SK-N-SH (cell line): ENCODE data around the gene PVRIG. TPM values are rescaled to one million over a fixed set of nuclear protein-coding genes. Genes with fewer than 3 reads are reported as not detected.

Source experiments
- CTCF ChIA-PET: fragments of 300-600, 350-600 bp; formaldehyde crosslinking; extraction: SDS; loops from one replicate; lab custom pipeline; 2021; lab: Yijun Ruan, JAX
- POLR2A ChIA-PET: fragments of 350-600 bp; sonication (Branson Sonifier 250); formaldehyde crosslinking; extraction: SDS; loops from one replicate; lab custom pipeline; 2020; ENCODE audit warnings: antibody characterized with exemption, inconsistent platforms; lab: Yijun Ruan, JAX
- DNase-seq: peaks from one replicate; pipeline ENCODE4 v3.0.0; 2012
- H2AFZ ChIP-seq: fragments of 200-600 bp; sonication (generic); 2 replicates; pipeline ENCODE4 v1.8.1; 2016; ENCODE audit warnings: antibody characterized with exemption, mild to moderate bottlenecking, low read depth
- H3F3A ChIP-seq: fragments of 200-600 bp; sonication (generic); replicated peaks from 2 replicates; pipeline ENCODE3; 2016; ENCODE audit warnings: antibody characterized with exemption, mild to moderate bottlenecking; ENCODE audit not compliant: insufficient read depth
- H3K27ac ChIP-seq, 2 experiments: fragments of 200-500 bp in 1 of 2; fragments of 200-600 bp in 1 of 2; sonication (Bioruptor generic) in 1 of 2; sonication (generic), shearing (Covaris generic) in 1 of 2; 2 replicates each; pipeline versions ENCODE4 v1.5.1 to v1.6.1; 2014 to 2016; ENCODE audit warnings: low read depth in 2 of 2, inconsistent platforms in 1 of 2, low read length in 1 of 2, mild to moderate bottlenecking in 1 of 2, mixed read lengths in 1 of 2
- H3K27me3 ChIP-seq: fragments of 200-600 bp; sonication (generic), shearing (Covaris generic); 2 replicates; pipeline ENCODE4 v1.6.1; 2016; ENCODE audit warnings: mixed run types; ENCODE audit not compliant: insufficient read depth
- H3K36me3 ChIP-seq, 2 experiments: fragments of 200-500 bp in 1 of 2; fragments of 200-600 bp in 1 of 2; sonication (Bioruptor generic) in 1 of 2; sonication (generic) in 1 of 2; replicated peaks in 1 of 2; 2 replicates each; pipeline versions ENCODE3 to v1.5.1; 2014 to 2016; ENCODE audit warnings: low read length in 1 of 2, mild to moderate bottlenecking in 1 of 2; ENCODE audit not compliant: insufficient read depth in 2 of 2, control insufficient read depth in 1 of 2
- H3K4me1 ChIP-seq, 2 experiments: fragments of 200-500 bp in 1 of 2; fragments of 200-600 bp in 1 of 2; sonication (Bioruptor generic) in 1 of 2; sonication (generic), shearing (Covaris generic) in 1 of 2; 2 replicates each; pipeline versions ENCODE4 v1.5.1 to v1.6.1; 2014 to 2016; ENCODE audit warnings: low read depth in 1 of 2, low read length in 1 of 2, mixed run types in 1 of 2; ENCODE audit not compliant: insufficient read depth in 2 of 2, control insufficient read depth in 1 of 2
- H3K4me2 ChIP-seq: fragments of 200-600 bp; sonication (generic), shearing (Covaris generic); 2 replicates; pipeline ENCODE4 v1.6.1; 2017; ENCODE audit warnings: mixed run types
- H3K4me3 ChIP-seq, 2 experiments: fragments of 200-500 bp in 1 of 2; fragments of 200-600 bp in 1 of 2; sonication (Bioruptor generic) in 1 of 2; sonication (generic), shearing (Covaris generic) in 1 of 2; 2 replicates each; pipeline versions ENCODE4 v1.5.1 to v1.8.1; 2014 to 2016; ENCODE audit warnings: low read depth in 2 of 2, inconsistent platforms in 1 of 2, low read length in 1 of 2, mild to moderate bottlenecking in 1 of 2, mixed read lengths in 1 of 2, moderate library complexity in 1 of 2
- H3K79me2 ChIP-seq: fragments of 200-600 bp; sonication (generic); 2 replicates; pipeline ENCODE4 v1.8.1; 2017; ENCODE audit warnings: mild to moderate bottlenecking; ENCODE audit not compliant: insufficient read depth
- H3K9ac ChIP-seq: fragments of 200-600 bp; sonication (generic); 2 replicates; pipeline ENCODE4 v1.6.1; 2017; ENCODE audit warnings: mixed run types
- H3K9me2 ChIP-seq: fragments of 200-600 bp; sonication (generic); 2 replicates; pipeline ENCODE4 v1.6.1; 2017; ENCODE audit warnings: mixed run types
- H3K9me3 ChIP-seq: fragments of 200-600 bp; sonication (generic); 2 replicates; pipeline ENCODE4 v1.6.1; 2017; ENCODE audit warnings: mixed run types, mild to moderate bottlenecking, moderate library complexity
- H4K20me1 ChIP-seq: fragments of 200-600 bp; sonication (generic); 2 replicates; pipeline ENCODE4 v1.6.1; 2017; ENCODE audit warnings: mild to moderate bottlenecking, mixed run types; ENCODE audit not compliant: insufficient read depth
- CTCF ChIP-seq: fragments of 200-600 bp; sonication (generic); IDR thresholded peaks from 2 replicates; pipeline ENCODE4 v1.6.1; 2017; ENCODE audit warnings: antibody characterized with exemption, mild to moderate bottlenecking, moderate library complexity
- ELF1 ChIP-seq: IDR thresholded peaks from 2 replicates; pipeline ENCODE4 v1.4.0; 2012
- EZH2phosphoT487 ChIP-seq: fragments of 200-600 bp; sonication (generic); IDR thresholded peaks from 2 replicates; pipeline ENCODE4 v1.6.1; 2017; ENCODE audit warnings: low read depth, mixed run types, mild to moderate bottlenecking, antibody characterized with exemption, moderate library complexity, borderline replicate concordance
- FOXM1 ChIP-seq: IDR thresholded peaks from 2 replicates; pipeline ENCODE4 v1.4.0; 2012; ENCODE audit warnings: low read depth, mild to moderate bottlenecking
- MAX ChIP-seq: IDR thresholded peaks from 2 replicates; pipeline ENCODE4 v1.4.0; 2012; ENCODE audit warnings: low read depth
- NFIC ChIP-seq: IDR thresholded peaks from 2 replicates; pipeline ENCODE4 v1.4.0; 2012; ENCODE audit warnings: borderline replicate concordance
- NRF1 ChIP-seq: IDR thresholded peaks from 2 replicates; pipeline ENCODE4 v1.6.1; 2012; ENCODE audit warnings: low read depth, mild to moderate bottlenecking, low read length
- RFX5 ChIP-seq: IDR thresholded peaks from 2 replicates; pipeline ENCODE4 v1.6.1; 2012; ENCODE audit warnings: mild to moderate bottlenecking, improper control_type of control experiment, low read length
- SMC3 ChIP-seq: IDR thresholded peaks from 2 replicates; pipeline ENCODE4 v1.6.1; 2012; ENCODE audit warnings: low read depth, low read length, improper control_type of control experiment
- TCF12 ChIP-seq: IDR thresholded peaks from 2 replicates; pipeline ENCODE4 v1.4.0; 2012
- WGBS: methylation state at CpG from one replicate; pipeline ENCODE4 v1.1.6; 2017; ENCODE audit warnings: low lambda C conversion rate; 5-methylcytosine and 5-hydroxymethylcytosine counted together
- polyA plus RNA-seq, 3 experiments: library from polyadenylated mRNA; depleted of rRNA; stranded (reverse); fragments of >200 nt; gene quantifications; 2 replicates each; pipeline ENCODE4 v1.2.3, GENCODE V29; 2012
- TF ChIP-seq, protein P1 (sequence below): IDR thresholded peaks from 2 replicates; pipeline ENCODE4 v1.4.0; 2012; ENCODE audit warnings: low read depth, borderline replicate concordance

Gene PVRIG
- polyA plus RNA-seq, 1 of the 3 experiments (the other 2 are of a cell fraction) = not detected

- TF ChIP-seq, protein P1, sequence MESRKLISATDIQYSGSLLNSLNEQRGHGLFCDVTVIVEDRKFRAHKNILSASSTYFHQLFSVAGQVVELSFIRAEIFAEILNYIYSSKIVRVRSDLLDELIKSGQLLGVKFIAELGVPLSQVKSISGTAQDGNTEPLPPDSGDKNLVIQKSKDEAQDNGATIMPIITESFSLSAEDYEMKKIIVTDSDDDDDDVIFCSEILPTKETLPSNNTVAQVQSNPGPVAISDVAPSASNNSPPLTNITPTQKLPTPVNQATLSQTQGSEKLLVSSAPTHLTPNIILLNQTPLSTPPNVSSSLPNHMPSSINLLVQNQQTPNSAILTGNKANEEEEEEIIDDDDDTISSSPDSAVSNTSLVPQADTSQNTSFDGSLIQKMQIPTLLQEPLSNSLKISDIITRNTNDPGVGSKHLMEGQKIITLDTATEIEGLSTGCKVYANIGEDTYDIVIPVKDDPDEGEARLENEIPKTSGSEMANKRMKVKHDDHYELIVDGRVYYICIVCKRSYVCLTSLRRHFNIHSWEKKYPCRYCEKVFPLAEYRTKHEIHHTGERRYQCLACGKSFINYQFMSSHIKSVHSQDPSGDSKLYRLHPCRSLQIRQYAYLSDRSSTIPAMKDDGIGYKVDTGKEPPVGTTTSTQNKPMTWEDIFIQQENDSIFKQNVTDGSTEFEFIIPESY = no peak
- TF ChIP-seq EZH2phosphoT487 = no peak
- TF ChIP-seq SMC3 = no peak
- TF ChIP-seq, all 33 proteins: peak for 0
Observed at GRCh38 chr7:100220586-100221230, 959 bp downstream of the PVRIG start (continued).

GRCh38 chr7:100221231-100221718, 1.5 kb downstream of the PVRIG start:
- Histone ChIP-seq H4K20me1 (no peaks in the 10 kb centered on the region), H3K4me3 (no peak overlapping the region), H3K9ac (no peak overlapping the region), H3K36me3 (peaks cover 0 to 7% of the 10 kb centered on the region in 2 experiments), H3K27ac (no peak overlapping the region), H3K9me2 (no peaks in the 10 kb centered on the region), H3K4me2 (no peak overlapping the region), H3K9me3 (no peaks in the 10 kb centered on the region), H3F3A (peaks cover 6% of the 10 kb centered on the region), H3K79me2 (no peaks in the 10 kb centered on the region), H3K4me1 (no peaks in the 10 kb centered on the region; a peak in 1 of 4 replicates), H2AFZ (no peak overlapping the region), H3K27me3 (no peaks in the 10 kb centered on the region)
- POLR2A ChIA-PET = no interaction called here
- DNase-seq = no peak
- CTCF ChIA-PET = interaction anchor here (1.1 to 15.9 kb wide), 3 partner anchors 62 to 98 kb away, joined by 3 to 262 read pairs (median 3); no protein-coding TSS in a partner anchor
- TF ChIP-seq NFIC (no peak), RFX5 (no peak), CTCF (no peak), NRF1 (no peak), TCF12 (no peak), ELF1 (no peak), FOXM1 (no peak), MAX (no peak)
- TF ChIP-seq, protein P1 = no peak
- 85% methylated on average over 5 of the region's 5 CpGs for WGBS
